ENCODE measurements around the gene DMD.

DMD gene

DNA sequence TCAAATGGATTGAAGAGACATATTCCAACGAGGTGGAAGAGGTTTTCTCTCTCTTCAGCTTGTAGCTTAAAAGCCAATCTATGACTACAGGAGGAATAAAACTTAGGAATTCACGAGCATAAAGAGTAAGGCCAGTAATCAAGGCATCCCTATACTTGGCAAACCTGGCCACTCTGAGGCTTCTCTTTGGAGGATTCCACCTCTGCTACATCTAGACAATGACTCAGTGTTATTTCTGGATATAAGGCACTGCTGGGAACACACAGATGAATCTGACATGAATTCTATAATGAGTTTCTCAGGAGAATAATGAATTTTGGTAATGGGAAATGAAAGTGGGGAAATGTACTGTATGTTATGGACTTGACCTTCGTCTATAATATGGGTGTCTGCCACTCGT lies 1123.7 kb downstream of the DMD start:
- Mint-ChIP-seq H3K27ac (ENCODE audit: low read depth) (no peak overlapping the region), H3K4me1 (no peaks in the 10 kb centered on the region), H3K27me3 (no peaks in the 10 kb centered on the region), H3K36me3 (ENCODE audit: insufficient read depth) (no peaks in the 10 kb centered on the region), H3K9me3 (no peaks in the 10 kb centered on the region), H3K4me3 (no peak overlapping the region)
- DNase-seq (ENCODE audit: low spot score in 2 of 2) (no peak), ATAC-seq (replicated peaks; ENCODE audit: extremely low read depth, poor library complexity, severe bottlenecking) (no peak)

DNA sequence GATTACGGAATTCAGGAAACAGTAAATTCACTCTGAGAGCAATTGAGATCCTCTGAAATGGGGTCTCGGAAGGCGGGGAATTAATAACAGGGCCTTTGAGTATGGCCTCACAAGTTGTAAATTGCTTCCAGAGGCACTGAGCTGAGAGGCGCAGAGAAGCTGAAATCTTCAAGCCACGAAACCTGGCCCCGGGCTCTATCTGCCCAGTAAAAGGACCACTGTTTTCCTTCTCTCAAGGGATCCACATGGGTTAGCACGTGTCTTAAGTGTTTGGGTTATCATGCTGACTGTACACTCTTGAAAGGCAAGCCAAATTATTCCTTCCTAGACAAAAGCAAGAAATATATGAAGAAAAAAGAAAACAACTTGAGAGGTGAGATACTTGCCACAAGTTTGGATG lies 1126.6 kb downstream of the DMD start:
- Mint-ChIP-seq H3K9me3 (no peaks in the 10 kb centered on the region), H3K27ac (ENCODE audit: low read depth) (no peak overlapping the region), H3K27me3 (no peaks in the 10 kb centered on the region), H3K4me3 (no peak overlapping the region), H3K36me3 (ENCODE audit: insufficient read depth) (no peaks in the 10 kb centered on the region), H3K4me1 (no peaks in the 10 kb centered on the region)
- ATAC-seq (replicated peaks; ENCODE audit: extremely low read depth, poor library complexity, severe bottlenecking) (no peak), DNase-seq (ENCODE audit: low spot score in 2 of 2) (no peak)

DNA sequence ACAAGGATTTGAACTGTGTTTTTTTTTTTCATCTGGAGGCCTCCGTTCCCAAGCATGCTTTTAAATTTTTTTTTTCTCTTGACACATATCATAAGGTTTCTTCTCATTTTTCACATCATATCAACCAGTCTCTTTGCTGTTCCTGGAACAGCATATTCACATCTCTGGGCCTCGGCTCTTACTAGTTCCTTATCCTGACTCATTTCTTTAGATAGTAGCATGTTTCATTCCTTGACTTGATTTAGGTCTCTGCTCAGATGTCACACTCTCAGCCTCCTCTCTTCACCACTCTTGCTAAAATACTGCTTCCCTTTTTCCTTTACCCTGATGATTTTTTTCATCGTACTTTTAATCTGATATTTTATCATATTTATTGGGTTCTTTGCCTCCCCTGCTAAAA lies 1163.1 kb downstream of the DMD start:
- H3K36me3 Mint-ChIP-seq (ENCODE audit: insufficient read depth), result no peaks in the 10 kb centered on the region

DNA sequence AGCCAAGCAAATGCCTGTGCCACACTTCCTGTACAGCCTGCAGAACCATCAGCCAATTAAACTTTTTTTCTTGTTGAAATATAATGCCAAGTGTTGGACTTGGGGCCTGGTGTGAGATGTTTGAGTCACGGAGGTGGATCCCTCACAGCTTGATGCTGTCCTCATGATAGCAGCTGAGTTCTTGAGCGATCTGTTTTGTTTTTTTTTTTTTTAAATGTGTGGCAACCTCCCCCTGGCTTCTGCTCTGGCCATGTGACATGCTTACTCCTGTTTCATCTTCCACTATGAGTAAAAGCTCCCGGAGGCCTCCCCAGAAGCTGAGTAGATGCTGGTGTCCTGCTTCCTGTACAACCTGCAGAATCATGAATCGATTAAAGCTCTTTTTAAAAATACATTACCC lies 1166.2 kb downstream of the DMD start:
- DNase-seq (ENCODE audit: low spot score in 2 of 2) (no peak), ATAC-seq (replicated peaks; ENCODE audit: extremely low read depth, poor library complexity, severe bottlenecking) (no peak)
- H3K27me3 Mint-ChIP-seq, result no peaks in the 10 kb centered on the region
- H3K4me3 Mint-ChIP-seq, result no peak overlapping the region
- H3K36me3 Mint-ChIP-seq (ENCODE audit: insufficient read depth), result no peaks in the 10 kb centered on the region
- peaks cover 6% of the 10 kb centered on the region for H3K9me3 Mint-ChIP-seq
- H3K27ac Mint-ChIP-seq (ENCODE audit: low read depth), result no peak overlapping the region
- no peaks in the 10 kb centered on the region for H3K4me1 Mint-ChIP-seq

More for the DNA sequence above, 1163.1 kb downstream of the DMD start:
- ATAC-seq (replicated peaks; ENCODE audit: extremely low read depth, poor library complexity, severe bottlenecking), result no peak
- no peak for DNase-seq (ENCODE audit: low spot score in 2 of 2)
- no peak overlapping the region for H3K27ac Mint-ChIP-seq (ENCODE audit: low read depth)
- no peaks in the 10 kb centered on the region for H3K9me3 Mint-ChIP-seq
- H3K27me3 Mint-ChIP-seq, result no peaks in the 10 kb centered on the region
- no peaks in the 10 kb centered on the region for H3K4me1 Mint-ChIP-seq
- no peak overlapping the region for H3K4me3 Mint-ChIP-seq

DNA sequence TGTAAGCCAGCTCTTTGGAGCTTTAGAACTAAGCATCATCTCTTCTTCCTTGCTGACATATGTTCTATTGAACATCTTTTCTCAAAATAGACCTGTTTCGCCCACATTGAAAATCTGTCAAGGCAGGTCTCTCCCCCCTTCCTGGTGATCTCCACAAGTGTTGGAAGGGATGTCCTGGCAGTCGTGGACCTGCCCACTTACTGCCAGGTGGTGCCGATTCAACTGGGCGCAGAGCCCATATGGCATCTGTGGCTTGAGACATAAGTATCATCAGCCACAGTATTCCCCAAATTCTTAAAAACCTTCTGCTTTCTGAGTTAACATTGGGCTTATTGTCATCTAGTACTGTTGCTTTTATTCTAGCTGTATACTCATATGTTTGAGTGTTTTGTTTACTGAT lies 1170.2 kb downstream of the DMD start:
- Mint-ChIP-seq H3K27ac (ENCODE audit: low read depth) (no peak overlapping the region), H3K4me3 (no peak overlapping the region), H3K4me1 (no peaks in the 10 kb centered on the region), H3K36me3 (ENCODE audit: insufficient read depth) (no peaks in the 10 kb centered on the region), H3K27me3 (no peaks in the 10 kb centered on the region), H3K9me3 (peaks cover 13% of the 10 kb centered on the region)
- no peak for ATAC-seq (replicated peaks; ENCODE audit: extremely low read depth, poor library complexity, severe bottlenecking)
- no peak for DNase-seq (ENCODE audit: low spot score in 2 of 2)

DNA sequence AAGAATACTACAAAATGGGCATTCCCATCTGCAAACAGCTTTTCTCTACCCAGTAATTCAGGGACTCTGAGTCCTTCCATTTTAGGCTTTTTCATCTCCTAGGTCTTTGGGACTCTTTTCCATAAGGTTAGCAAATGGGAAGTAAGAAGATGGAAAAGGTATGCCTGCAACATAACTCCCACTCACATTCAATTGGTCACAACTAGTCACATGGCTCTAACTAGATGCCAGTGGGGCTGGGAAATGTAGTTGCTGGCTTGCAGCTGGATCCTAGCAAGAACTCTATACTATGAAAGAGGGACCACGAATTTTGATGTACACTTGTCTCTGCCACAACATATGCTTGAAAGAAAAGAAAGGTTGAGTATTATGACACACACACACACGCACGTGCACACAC lies 1184.6 kb downstream of the DMD start:
- no peaks in the 10 kb centered on the region for H3K27me3 Mint-ChIP-seq
- DNase-seq (ENCODE audit: low spot score in 2 of 2), result no peak
- no peak overlapping the region for H3K4me3 Mint-ChIP-seq
- H3K27ac Mint-ChIP-seq (ENCODE audit: low read depth), result no peak overlapping the region
- no peaks in the 10 kb centered on the region for H3K36me3 Mint-ChIP-seq (ENCODE audit: insufficient read depth)
- H3K4me1 Mint-ChIP-seq, result no peaks in the 10 kb centered on the region
- ATAC-seq (replicated peaks; ENCODE audit: extremely low read depth, poor library complexity, severe bottlenecking), result no peak
- H3K9me3 Mint-ChIP-seq, result peaks cover 6% of the 10 kb centered on the region

DNA sequence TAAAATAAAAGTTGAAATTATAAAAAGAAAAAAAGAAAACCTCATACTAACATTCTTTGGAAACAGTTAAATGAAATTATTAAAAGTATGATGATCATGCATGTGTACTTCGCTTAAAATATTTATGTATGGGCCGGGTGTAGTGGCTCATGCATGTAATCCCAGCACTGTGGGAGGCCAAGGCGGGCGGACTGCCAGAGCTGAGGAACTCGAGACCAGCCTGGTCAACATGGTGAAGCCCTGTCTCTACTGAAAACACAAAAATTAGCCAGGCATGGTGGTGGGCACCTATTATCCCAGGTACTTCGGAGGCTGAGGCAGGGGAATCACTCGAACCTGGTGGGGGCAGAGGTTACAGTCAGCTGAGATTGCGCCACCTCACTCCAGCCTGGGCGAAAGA lies 1187.3 kb downstream of the DMD start:
- ATAC-seq (replicated peaks; ENCODE audit: extremely low read depth, poor library complexity, severe bottlenecking) (no peak), DNase-seq (ENCODE audit: low spot score in 2 of 2) (no peak)
- Mint-ChIP-seq H3K4me1 (no peaks in the 10 kb centered on the region), H3K36me3 (ENCODE audit: insufficient read depth) (no peaks in the 10 kb centered on the region), H3K9me3 (peaks cover 6% of the 10 kb centered on the region), H3K27me3 (no peaks in the 10 kb centered on the region), H3K27ac (ENCODE audit: low read depth) (no peak overlapping the region), H3K4me3 (no peak overlapping the region)

DNA sequence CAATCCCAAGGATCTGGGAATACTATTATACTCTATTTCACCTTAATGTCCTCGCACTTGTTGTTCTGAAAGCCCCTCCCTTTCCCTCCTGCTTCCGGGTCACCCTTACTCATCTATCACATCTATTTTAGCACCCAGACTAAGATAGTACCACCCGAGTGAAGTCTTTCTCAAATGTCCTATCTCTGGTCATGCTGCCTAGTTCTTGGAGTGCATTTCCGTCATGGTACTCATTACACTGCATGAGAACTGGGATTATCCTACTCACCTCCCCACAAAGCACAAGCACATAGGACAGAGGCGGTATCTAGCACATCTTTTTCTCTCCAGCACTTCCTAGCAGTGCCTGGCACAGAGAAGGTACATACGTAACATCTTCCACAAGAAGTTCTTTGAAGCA lies 1195.2 kb downstream of the DMD start:
- no peaks in the 10 kb centered on the region for H3K4me1 Mint-ChIP-seq
- no peaks in the 10 kb centered on the region for H3K36me3 Mint-ChIP-seq (ENCODE audit: insufficient read depth)
- no peak overlapping the region for H3K4me3 Mint-ChIP-seq
- no peak for ATAC-seq (replicated peaks; ENCODE audit: extremely low read depth, poor library complexity, severe bottlenecking)
- peaks cover 12% of the 10 kb centered on the region for H3K9me3 Mint-ChIP-seq
- DNase-seq (ENCODE audit: low spot score in 2 of 2), result no peak
- no peaks in the 10 kb centered on the region for H3K27me3 Mint-ChIP-seq
- H3K27ac Mint-ChIP-seq (ENCODE audit: low read depth), result no peak overlapping the region

DNA sequence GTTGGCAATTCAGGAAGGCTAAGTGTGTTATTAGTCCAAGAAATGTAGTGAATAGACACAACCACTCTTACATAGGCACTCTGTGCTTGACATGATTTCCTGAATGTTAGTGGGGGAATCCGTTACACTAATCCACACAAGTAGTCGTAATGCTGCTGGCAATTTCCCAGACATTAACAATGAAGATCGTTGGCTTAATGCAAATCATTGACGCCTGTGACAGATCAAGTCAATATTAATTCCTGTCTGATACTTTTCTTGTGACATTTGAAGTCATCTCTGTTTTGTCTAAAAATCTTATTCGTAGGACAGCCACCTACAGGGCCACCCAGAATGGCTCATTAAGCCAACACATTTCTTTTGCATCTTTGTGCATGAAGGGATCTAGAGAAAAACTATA lies 1200.4 kb downstream of the DMD start:
- DNase-seq (ENCODE audit: low spot score in 2 of 2) (no peak), ATAC-seq (replicated peaks; ENCODE audit: extremely low read depth, poor library complexity, severe bottlenecking) (no peak)
- H3K4me3 Mint-ChIP-seq, result no peak overlapping the region
- H3K4me1 Mint-ChIP-seq, result no peaks in the 10 kb centered on the region
- H3K27me3 Mint-ChIP-seq, result no peaks in the 10 kb centered on the region
- H3K36me3 Mint-ChIP-seq (ENCODE audit: insufficient read depth), result no peaks in the 10 kb centered on the region
- H3K27ac Mint-ChIP-seq (ENCODE audit: low read depth), result no peak overlapping the region
- peaks cover 12% of the 10 kb centered on the region for H3K9me3 Mint-ChIP-seq

DNA sequence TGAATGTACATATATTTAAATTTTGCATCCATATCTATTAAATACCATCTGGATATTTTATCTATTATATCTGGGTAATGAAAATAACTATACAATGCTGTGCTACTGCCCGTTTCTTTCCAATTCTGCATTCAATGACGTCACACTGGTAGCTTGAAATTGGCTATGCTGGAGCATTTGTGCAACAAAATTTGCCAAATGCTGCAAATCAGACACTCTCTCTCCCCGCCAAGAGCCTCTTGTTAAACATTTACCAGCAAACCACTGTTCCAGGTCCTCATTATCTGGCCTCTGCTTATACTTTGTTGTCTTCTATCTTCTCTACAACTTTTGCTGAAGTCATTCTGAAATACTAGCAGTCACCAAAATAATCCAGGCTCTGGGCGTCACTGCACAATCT lies 1201.1 kb downstream of the DMD start:
- Mint-ChIP-seq H3K27ac (ENCODE audit: low read depth) (no peak overlapping the region), H3K36me3 (ENCODE audit: insufficient read depth) (no peaks in the 10 kb centered on the region), H3K9me3 (peaks cover 11% of the 10 kb centered on the region), H3K4me3 (no peak overlapping the region), H3K4me1 (no peaks in the 10 kb centered on the region), H3K27me3 (no peaks in the 10 kb centered on the region)
- DNase-seq (ENCODE audit: low spot score in 2 of 2) (no peak), ATAC-seq (replicated peaks; ENCODE audit: extremely low read depth, poor library complexity, severe bottlenecking) (no peak)

DNA sequence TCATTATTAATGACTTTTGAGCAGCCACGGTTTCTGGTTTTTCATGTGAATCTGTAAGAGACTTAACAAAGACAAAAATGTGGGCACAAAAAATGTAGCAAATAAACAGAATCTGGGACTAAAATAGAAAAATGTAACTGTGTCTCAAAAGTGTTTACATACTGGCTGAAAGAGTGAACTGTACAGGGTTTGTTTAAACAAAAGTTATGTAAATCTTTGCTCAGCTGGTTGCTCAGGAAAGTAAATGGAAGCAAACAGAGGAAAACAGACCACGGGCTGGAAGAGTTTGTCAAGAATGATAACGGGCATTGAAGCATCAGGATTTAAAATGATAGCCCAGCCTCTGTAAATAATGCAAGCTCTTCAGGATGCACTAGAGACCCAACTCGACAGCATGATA lies 1217.7 kb downstream of the DMD start:
- Mint-ChIP-seq H3K4me1 (no peaks in the 10 kb centered on the region), H3K4me3 (no peak overlapping the region), H3K36me3 (ENCODE audit: insufficient read depth) (no peaks in the 10 kb centered on the region), H3K27ac (ENCODE audit: low read depth) (no peak overlapping the region), H3K9me3 (peaks cover 13% of the 10 kb centered on the region), H3K27me3 (no peaks in the 10 kb centered on the region)
- DNase-seq (ENCODE audit: low spot score in 2 of 2) (no peak), ATAC-seq (replicated peaks; ENCODE audit: extremely low read depth, poor library complexity, severe bottlenecking) (no peak)

DNA sequence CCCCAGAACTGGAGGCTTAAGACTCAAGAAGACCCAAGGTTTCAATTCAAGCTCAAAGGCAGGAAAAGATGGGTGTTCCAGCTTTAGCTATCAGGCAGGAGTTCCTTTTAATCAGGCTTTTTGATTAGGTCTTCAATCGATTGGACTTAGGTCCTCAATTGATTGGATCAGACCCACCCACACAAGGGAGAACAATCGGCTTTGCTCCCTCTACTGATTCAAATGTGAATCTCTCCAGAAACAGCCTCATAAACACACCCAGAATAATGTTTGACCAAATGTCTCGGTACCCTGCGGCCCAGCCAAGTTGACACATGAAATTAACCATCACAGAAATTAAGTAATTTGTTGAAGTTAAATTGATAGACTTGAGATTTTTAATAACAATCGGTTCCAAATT lies 1222.4 kb downstream of the DMD start:
- no peak for DNase-seq (ENCODE audit: low spot score in 2 of 2)
- no peaks in the 10 kb centered on the region for H3K4me1 Mint-ChIP-seq
- H3K36me3 Mint-ChIP-seq (ENCODE audit: insufficient read depth), result no peaks in the 10 kb centered on the region
- H3K27ac Mint-ChIP-seq (ENCODE audit: low read depth), result no peak overlapping the region
- no peaks in the 10 kb centered on the region for H3K27me3 Mint-ChIP-seq
- no peak for ATAC-seq (replicated peaks; ENCODE audit: extremely low read depth, poor library complexity, severe bottlenecking)
- H3K4me3 Mint-ChIP-seq, result no peak overlapping the region
- H3K9me3 Mint-ChIP-seq, result peaks cover 24% of the 10 kb centered on the region

DNA sequence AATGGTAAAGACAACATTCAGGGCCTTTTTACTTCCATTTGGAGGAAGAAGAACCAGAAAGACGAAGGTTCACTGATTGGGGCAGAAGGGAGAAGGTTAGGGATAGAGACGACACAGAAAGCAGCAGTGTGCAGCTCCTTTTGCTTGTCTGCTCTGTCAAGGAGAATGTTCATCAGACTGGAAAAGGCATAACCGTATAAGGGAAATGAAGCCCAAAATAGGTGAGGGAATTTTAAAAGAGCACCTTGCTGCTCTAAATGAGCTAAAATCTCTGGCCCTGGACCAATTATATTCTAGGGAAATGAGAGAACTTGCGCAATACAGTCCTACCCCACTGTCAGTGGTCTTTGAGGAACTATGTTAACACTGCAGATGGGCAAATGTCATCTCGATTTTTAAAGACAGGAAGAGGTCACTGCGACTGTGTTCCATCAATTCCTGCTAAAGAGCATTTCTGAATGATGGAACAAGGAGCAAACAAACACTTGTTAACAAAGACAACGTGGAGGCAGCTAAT lies 1229.7 kb downstream of the DMD start:
- DNase-seq (ENCODE audit: low spot score in 2 of 2) (no peak), ATAC-seq (replicated peaks; ENCODE audit: extremely low read depth, poor library complexity, severe bottlenecking) (no peak)
- Mint-ChIP-seq H3K9me3 (peaks cover 22% of the 10 kb centered on the region), H3K36me3 (ENCODE audit: insufficient read depth) (no peaks in the 10 kb centered on the region), H3K27me3 (no peaks in the 10 kb centered on the region), H3K4me1 (no peaks in the 10 kb centered on the region), H3K4me3 (no peak overlapping the region), H3K27ac (ENCODE audit: low read depth) (no peak overlapping the region)

DNA sequence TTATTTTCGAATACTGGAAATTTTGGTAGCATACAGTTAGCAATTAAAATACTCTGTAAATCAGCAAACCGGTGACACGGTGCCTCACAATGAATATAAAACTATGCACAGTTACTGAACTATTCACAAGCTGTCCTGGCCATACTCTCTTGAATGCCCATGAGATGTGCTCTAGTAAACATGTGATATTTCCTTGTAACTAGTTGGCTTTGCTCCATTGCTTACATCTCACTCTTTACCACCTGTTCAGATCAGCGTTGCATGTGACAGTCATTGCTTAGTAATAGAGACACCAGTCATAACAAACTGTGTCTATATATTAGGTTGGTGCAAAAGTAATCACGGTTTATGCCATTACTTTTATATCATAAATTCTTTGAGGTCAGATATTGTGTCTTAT lies 1241.6 kb downstream of the DMD start:
- H3K4me3 Mint-ChIP-seq, result no peak overlapping the region
- no peaks in the 10 kb centered on the region for H3K36me3 Mint-ChIP-seq (ENCODE audit: insufficient read depth)
- peaks cover 14% of the 10 kb centered on the region for H3K9me3 Mint-ChIP-seq
- H3K27ac Mint-ChIP-seq (ENCODE audit: low read depth), result no peak overlapping the region
- H3K27me3 Mint-ChIP-seq, result no peaks in the 10 kb centered on the region
- no peaks in the 10 kb centered on the region for H3K4me1 Mint-ChIP-seq
- DNase-seq (ENCODE audit: low spot score in 2 of 2) (no peak), ATAC-seq (replicated peaks; ENCODE audit: extremely low read depth, poor library complexity, severe bottlenecking) (no peak)

All from central memory CD8-positive, alpha-beta T cell (primary cell).